ENCODE results near the gene SH2D5. TPM values are rescaled to one million over a fixed set of nuclear protein-coding genes. Genes with fewer than 3 reads are reported as not detected.

SH2D5 gene
- total RNA-seq, 1 experiment from 2014 or later: 3.5 TPM

- no peaks in the 10 kb centered on the region for H3K9me3 ChIP-seq
- ChIA-PET CTCF (no interaction called here), POLR2A (no interaction called here)
- Mint-ChIP-seq H3K27ac (ENCODE audit: unreplicated experiment) (no peak overlapping the region), H3K4me3 (ENCODE audit: unreplicated experiment) (no peak overlapping the region), H3K27me3 (ENCODE audit: insufficient read depth, unreplicated experiment) (no peaks in the 10 kb centered on the region), H3K36me3 (ENCODE audit: insufficient read depth, unreplicated experiment) (no peaks in the 10 kb centered on the region), H3K4me1 (ENCODE audit: low read depth, unreplicated experiment) (no peaks in the 10 kb centered on the region), H3K9me3 (ENCODE audit: unreplicated experiment) (no peaks in the 10 kb centered on the region)
- TF ChIP-seq, protein P1, sequence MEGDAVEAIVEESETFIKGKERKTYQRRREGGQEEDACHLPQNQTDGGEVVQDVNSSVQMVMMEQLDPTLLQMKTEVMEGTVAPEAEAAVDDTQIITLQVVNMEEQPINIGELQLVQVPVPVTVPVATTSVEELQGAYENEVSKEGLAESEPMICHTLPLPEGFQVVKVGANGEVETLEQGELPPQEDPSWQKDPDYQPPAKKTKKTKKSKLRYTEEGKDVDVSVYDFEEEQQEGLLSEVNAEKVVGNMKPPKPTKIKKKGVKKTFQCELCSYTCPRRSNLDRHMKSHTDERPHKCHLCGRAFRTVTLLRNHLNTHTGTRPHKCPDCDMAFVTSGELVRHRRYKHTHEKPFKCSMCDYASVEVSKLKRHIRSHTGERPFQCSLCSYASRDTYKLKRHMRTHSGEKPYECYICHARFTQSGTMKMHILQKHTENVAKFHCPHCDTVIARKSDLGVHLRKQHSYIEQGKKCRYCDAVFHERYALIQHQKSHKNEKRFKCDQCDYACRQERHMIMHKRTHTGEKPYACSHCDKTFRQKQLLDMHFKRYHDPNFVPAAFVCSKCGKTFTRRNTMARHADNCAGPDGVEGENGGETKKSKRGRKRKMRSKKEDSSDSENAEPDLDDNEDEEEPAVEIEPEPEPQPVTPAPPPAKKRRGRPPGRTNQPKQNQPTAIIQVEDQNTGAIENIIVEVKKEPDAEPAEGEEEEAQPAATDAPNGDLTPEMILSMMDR (IDR thresholded peaks at IDR 0.05; ENCODE audit: insufficient read depth in 1 of 2, low read depth in 1 of 2, low read length in 1 of 2, severe bottlenecking in 1 of 2, unreplicated experiment in 1 of 2): no peak
- H3K4me3 ChIP-seq (ENCODE audit: low read depth, low read length): no peak overlapping the region
- intact Hi-C loops (cut with micrococcal nuclease; ENCODE audit: unreplicated experiment): no loop called here
- BruUV-seq (replicated peaks): no TSS peak
- H3K27me3 ChIP-seq (replicated peaks; ENCODE audit: control insufficient read depth, insufficient read depth, low read length): no peaks in the 10 kb centered on the region
- DNase-seq: no peak
- no peaks in the 10 kb centered on the region for H3K4me1 ChIP-seq
- no peaks in the 10 kb centered on the region for H3K36me3 ChIP-seq (ENCODE audit: control insufficient read depth, insufficient read depth, low read length)
Measured at GRCh38 chr1:20709868-20710267, 22.6 kb downstream of the SH2D5 start.

- intact Hi-C loops (cut with micrococcal nuclease; ENCODE audit: unreplicated experiment): no loop called here
- H3K27me3 Mint-ChIP-seq (ENCODE audit: insufficient read depth, unreplicated experiment): no peaks in the 10 kb centered on the region
- CTCF ChIA-PET: no interaction called here
- POLR2A ChIA-PET: no interaction called here
- no peaks in the 10 kb centered on the region for H3K9me3 Mint-ChIP-seq (ENCODE audit: unreplicated experiment)
- Histone ChIP-seq H3K36me3 (ENCODE audit: control insufficient read depth, insufficient read depth, low read length) (no peaks in the 10 kb centered on the region), H3K9me3 (no peaks in the 10 kb centered on the region), H3K27me3 (replicated peaks; ENCODE audit: control insufficient read depth, insufficient read depth, low read length) (no peaks in the 10 kb centered on the region), H3K4me1 (no peaks in the 10 kb centered on the region), H3K4me3 (ENCODE audit: low read depth, low read length) (no peak overlapping the region)
- H3K27ac Mint-ChIP-seq (ENCODE audit: unreplicated experiment): no peak overlapping the region
- no TSS peak for BruUV-seq (replicated peaks)
- H3K36me3 Mint-ChIP-seq (ENCODE audit: insufficient read depth, unreplicated experiment): no peaks in the 10 kb centered on the region
- TF ChIP-seq, protein P1 (IDR thresholded peaks at IDR 0.05; ENCODE audit: insufficient read depth in 1 of 2, low read depth in 1 of 2, low read length in 1 of 2, severe bottlenecking in 1 of 2, unreplicated experiment in 1 of 2): no peak
- no peak overlapping the region for H3K4me3 Mint-ChIP-seq (ENCODE audit: unreplicated experiment)
- H3K4me1 Mint-ChIP-seq (ENCODE audit: low read depth, unreplicated experiment): no peaks in the 10 kb centered on the region
- no peak for DNase-seq
Measured at GRCh38 chr1:20708891-20709290, 23.6 kb downstream of the SH2D5 start.

DNA sequence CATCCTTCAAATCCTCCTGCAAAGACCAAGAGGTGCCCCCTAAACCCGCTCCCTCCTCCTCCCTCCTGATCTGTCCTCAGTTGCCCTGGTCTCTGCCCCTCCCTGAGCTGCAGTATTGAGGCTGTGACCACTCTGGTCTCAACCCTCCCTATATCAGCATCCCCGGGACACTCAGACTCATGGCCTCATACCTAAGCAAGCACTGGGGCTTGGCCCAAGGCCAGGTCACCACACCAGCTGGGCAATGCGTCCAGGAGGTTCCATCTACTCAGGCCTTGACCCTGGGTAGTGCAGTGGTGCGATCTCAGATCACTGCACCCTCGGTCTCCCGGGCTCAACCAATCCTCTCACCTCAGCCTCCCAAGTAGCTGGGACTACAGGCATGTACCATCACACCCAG is 24.4 kb downstream of the SH2D5 start:
- Mint-ChIP-seq H3K4me3 (ENCODE audit: unreplicated experiment) (no peak overlapping the region), H3K4me1 (ENCODE audit: low read depth, unreplicated experiment) (no peaks in the 10 kb centered on the region), H3K27ac (ENCODE audit: unreplicated experiment) (no peak overlapping the region), H3K9me3 (ENCODE audit: unreplicated experiment) (no peaks in the 10 kb centered on the region), H3K36me3 (ENCODE audit: insufficient read depth, unreplicated experiment) (no peaks in the 10 kb centered on the region), H3K27me3 (ENCODE audit: insufficient read depth, unreplicated experiment) (no peaks in the 10 kb centered on the region)
- H3K27me3 ChIP-seq (replicated peaks; ENCODE audit: control insufficient read depth, insufficient read depth, low read length): no peaks in the 10 kb centered on the region
- no peaks in the 10 kb centered on the region for H3K4me1 ChIP-seq
- CTCF ChIA-PET: interaction anchor here (1.3 kb wide), 1 partner anchor 11 kb away, joined by 7 read pairs; no protein-coding TSS in a partner anchor
- H3K4me3 ChIP-seq (ENCODE audit: low read depth, low read length): no peak overlapping the region
- intact Hi-C loops (cut with micrococcal nuclease; ENCODE audit: unreplicated experiment): no loop called here
- no peak for DNase-seq
- no TSS peak for BruUV-seq (replicated peaks)
- no peaks in the 10 kb centered on the region for H3K9me3 ChIP-seq
- TF ChIP-seq, protein P1 (IDR thresholded peaks at IDR 0.05; ENCODE audit: insufficient read depth in 1 of 2, low read depth in 1 of 2, low read length in 1 of 2, severe bottlenecking in 1 of 2, unreplicated experiment in 1 of 2): no peak
- POLR2A ChIA-PET: no interaction called here
- no peaks in the 10 kb centered on the region for H3K36me3 ChIP-seq (ENCODE audit: control insufficient read depth, insufficient read depth, low read length)

Data from Caco-2 (cell line).